PC-3 (cell line): ENCODE data around the gene PLPP1.

Experiments used
- EZH2 ChIP-seq: fragments of 300-600 bp; sonication (generic); IDR thresholded peaks from one replicate; pipeline ENCODE4 v1.6.1; 2017; ENCODE audit warnings: antibody characterized with exemption, mild to moderate bottlenecking, low read length; ENCODE audit not compliant: unreplicated experiment
- EZH2phosphoT487 ChIP-seq: fragments of 300-600 bp; sonication (generic); IDR thresholded peaks from 2 replicates; pipeline ENCODE4 v1.6.1; 2018; ENCODE audit warnings: mild to moderate bottlenecking, antibody characterized with exemption, low read length, borderline replicate concordance
- TF ChIP-seq, protein P1 (sequence below): fragments of 300-600 bp; sonication (generic); conservative IDR thresholded peaks from 2 replicates; pipeline ENCODE4 v1.5.1; 2017; ENCODE audit warnings: antibody characterized with exemption, low read depth, mild to moderate bottlenecking, low read length

DNA sequence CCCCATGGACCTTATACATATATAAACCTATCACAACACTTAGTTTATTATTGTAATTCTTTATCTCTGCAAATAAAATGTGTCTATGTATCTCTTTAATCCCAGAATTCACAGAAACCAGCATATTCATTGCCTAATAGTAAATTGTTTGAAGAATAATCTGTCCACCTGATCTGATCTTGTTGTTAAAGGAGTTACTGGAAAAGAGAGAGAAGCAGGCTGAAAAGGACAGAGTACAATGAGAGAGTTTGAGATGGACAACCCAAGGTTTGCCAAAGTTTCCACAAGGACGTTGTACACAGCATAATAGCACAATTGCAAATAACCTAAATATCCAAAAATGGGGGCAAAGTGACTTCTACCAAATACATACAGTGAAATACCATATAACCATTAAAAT lies 23.8 kb downstream of the PLPP1 start:
- no peak for TF ChIP-seq EZH2
- TF ChIP-seq, protein P1, sequence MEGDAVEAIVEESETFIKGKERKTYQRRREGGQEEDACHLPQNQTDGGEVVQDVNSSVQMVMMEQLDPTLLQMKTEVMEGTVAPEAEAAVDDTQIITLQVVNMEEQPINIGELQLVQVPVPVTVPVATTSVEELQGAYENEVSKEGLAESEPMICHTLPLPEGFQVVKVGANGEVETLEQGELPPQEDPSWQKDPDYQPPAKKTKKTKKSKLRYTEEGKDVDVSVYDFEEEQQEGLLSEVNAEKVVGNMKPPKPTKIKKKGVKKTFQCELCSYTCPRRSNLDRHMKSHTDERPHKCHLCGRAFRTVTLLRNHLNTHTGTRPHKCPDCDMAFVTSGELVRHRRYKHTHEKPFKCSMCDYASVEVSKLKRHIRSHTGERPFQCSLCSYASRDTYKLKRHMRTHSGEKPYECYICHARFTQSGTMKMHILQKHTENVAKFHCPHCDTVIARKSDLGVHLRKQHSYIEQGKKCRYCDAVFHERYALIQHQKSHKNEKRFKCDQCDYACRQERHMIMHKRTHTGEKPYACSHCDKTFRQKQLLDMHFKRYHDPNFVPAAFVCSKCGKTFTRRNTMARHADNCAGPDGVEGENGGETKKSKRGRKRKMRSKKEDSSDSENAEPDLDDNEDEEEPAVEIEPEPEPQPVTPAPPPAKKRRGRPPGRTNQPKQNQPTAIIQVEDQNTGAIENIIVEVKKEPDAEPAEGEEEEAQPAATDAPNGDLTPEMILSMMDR, result no peak
- no peak for TF ChIP-seq EZH2phosphoT487
